WTC11 (cell line): ENCODE results near the gene MED12L.

ENCODE experiments used
- ZNF138 ChIP-seq: sonication (generic); formaldehyde crosslinking; conservative IDR thresholded peaks from 2 replicates; pipeline ENCODE4 v1.8.1; 2022; ENCODE audit warnings: mild to moderate bottlenecking, moderate library complexity, missing genetic modification reagents
- ZNF232 ChIP-seq: sonication (generic); formaldehyde crosslinking; IDR thresholded peaks from 2 replicates; pipeline ENCODE4 v1.8.0; 2022; ENCODE audit warnings: mild to moderate bottlenecking, missing genetic modification reagents
- TF ChIP-seq, protein P1 (sequence below): fragments of 200-600 bp; IDR thresholded peaks from 2 replicates; pipeline ENCODE4 v1.8.0; 2022; ENCODE audit warnings: antibody characterized with exemption

DNA sequence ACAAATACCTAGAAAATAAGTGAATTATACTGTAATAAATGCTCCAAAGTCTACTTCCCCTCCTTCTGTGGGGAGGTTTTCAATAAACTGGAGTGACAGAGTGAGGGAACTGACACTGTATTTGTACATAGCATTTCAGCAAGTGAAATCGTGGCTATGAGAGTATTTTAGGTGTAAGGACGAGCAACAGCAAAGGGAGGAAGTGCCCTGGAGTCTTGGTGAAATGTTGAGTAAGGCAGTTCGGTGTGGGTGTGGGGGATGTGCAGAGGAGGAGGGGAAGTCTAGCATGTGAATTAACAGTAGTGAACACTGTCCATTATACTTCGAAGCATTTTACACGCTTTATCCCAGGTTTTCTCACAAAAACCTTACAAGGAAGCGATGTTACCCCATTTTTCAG lies 262.0 kb downstream of the MED12L start:
- TF ChIP-seq, protein P1, sequence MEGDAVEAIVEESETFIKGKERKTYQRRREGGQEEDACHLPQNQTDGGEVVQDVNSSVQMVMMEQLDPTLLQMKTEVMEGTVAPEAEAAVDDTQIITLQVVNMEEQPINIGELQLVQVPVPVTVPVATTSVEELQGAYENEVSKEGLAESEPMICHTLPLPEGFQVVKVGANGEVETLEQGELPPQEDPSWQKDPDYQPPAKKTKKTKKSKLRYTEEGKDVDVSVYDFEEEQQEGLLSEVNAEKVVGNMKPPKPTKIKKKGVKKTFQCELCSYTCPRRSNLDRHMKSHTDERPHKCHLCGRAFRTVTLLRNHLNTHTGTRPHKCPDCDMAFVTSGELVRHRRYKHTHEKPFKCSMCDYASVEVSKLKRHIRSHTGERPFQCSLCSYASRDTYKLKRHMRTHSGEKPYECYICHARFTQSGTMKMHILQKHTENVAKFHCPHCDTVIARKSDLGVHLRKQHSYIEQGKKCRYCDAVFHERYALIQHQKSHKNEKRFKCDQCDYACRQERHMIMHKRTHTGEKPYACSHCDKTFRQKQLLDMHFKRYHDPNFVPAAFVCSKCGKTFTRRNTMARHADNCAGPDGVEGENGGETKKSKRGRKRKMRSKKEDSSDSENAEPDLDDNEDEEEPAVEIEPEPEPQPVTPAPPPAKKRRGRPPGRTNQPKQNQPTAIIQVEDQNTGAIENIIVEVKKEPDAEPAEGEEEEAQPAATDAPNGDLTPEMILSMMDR: no peak
- TF ChIP-seq ZNF232 (CRISPR knock-in tag) (no peak), ZNF138 (no peak)
